GM18511 (cell line): ENCODE measurements around the gene ACTR1A.

ENCODE experiments used
- ATAC-seq: cut with Tn5 transposase; IDR thresholded peaks from one replicate; pipeline ENCODE4 v1.9.1; 2021; ENCODE audit warnings: mild to moderate bottlenecking, moderate library complexity; ENCODE audit not compliant: unreplicated experiment

Gene ACTR1A

DNA sequence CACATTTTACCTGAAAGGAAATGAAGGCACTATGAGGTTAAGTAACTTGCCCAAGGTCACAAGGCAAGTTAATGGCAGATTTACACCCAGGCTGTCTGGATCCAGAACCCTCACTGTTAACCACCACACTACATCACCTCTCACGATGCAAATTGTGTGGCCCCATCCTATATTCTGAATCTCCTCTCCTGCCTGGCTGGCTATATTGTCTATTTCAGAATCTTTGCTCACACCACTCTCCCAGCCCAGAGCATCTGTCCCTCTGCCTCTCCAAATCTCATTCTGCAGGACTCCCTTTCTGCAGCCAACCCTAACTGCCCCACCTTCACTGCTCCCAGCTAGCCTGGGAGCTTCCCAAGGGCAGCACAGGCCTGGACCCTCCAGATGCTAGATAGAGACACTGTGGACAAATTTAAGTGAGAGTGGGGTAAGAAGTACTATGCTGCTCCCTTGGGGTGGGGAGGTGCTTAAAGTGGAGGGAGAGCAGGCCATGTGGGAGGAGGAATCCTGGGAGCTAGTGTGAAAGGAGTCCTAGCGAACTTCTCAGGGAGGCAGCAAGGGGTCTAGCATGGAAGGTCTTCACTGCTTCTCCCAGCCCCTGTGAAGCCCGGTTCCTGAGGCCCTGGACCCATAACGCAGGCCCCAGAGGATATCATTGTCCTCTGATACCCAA lies 70.9 kb downstream of the ACTR1A start:
- no peak for ATAC-seq

DNA sequence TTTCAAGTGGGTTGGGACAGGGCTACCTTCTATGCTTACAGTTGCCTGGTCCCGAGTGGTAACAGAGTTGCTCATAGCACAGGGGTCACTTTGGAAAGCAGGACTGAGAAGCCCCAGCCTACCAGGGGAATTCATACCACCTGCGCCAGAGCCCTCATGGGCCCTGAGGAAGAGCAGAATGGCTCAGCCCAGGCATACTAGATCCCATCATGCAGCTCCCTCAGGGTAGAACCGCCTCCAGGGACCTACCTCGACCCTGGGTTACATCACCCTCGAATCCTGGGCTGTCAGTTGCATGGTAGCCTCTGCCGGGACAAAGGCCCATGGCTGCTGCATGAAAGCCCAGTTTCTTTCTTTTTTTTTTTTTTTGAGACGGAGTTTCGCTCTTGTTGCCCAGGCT lies 73.0 kb downstream of the ACTR1A start:
- ATAC-seq: no peak
